T follicular helper cell (primary cell): ENCODE results near the gene KLB.
"Not testable (repeated sequence)": the region's sequence is repeated elsewhere in the genome, so short reads cannot be mapped to it uniquely, and the experiment has no call there.

Source experiments
- DNase-seq: peaks from one replicate; pipeline ENCODE4 v3.0.0-alpha.2; 2020; ENCODE audit warnings: low read depth
- total RNA-seq, 2 experiments: gene quantifications; one replicate each; lab custom pipeline; 2026; lab: John Stamatoyannopoulos, UW

Gene KLB
- total RNA-seq: 0 to 0.13 reads per million in 2 experiments

- no peak for DNase-seq
These were observed at the start of gene KLB for GRCh38 chr4:39406763-39407583. KLB (plus strand) TSS chr4:39406930; CDS start chr4:39406950, 20 bp downstream.

GRCh38 chr4:39357002-39357401 lies 49.7 kb upstream of the KLB start:
- no peak for DNase-seq

GRCh38 chr4:39360611-39361010 lies 46.1 kb upstream of the KLB start:
- not testable (repeated sequence) for DNase-seq

GRCh38 chr4:39362827-39363226 lies 43.9 kb upstream of the KLB start:
- DNase-seq: no peak

- DNase-seq: no peak
These were observed 42.8 kb upstream of the KLB start for GRCh38 chr4:39363773-39364393.

- DNase-seq: no peak
These were observed 41.4 kb upstream of the KLB start for GRCh38 chr4:39365360-39365759.

GRCh38 chr4:39365830-39366771 lies 40.6 kb upstream of the KLB start, which contains the start of gene RFC1:
RFC1 (minus strand) TSS chr4:39366362; CDS start chr4:39366241, 121 bp downstream.
- DNase-seq: peak; percentile 92

DNA sequence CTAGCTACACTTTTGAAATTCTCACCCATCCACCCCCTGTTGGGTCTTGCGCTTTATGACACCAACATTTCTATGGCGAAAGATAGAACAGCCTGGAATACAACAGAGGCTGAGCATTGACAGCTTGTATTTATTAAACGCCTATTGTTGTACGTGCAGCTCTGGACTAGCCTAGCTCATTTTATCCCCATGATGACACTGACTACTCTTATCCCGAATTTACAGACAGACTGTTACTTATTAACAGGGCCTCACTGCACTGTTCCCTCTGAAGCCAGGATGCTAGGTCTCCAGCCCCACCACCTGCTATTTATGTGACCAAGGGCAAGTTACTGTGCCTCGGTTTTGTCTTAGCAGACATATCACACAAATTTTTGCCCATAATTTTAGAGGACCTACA lies 39.6 kb upstream of the KLB start:
- DNase-seq: no peak

DNA sequence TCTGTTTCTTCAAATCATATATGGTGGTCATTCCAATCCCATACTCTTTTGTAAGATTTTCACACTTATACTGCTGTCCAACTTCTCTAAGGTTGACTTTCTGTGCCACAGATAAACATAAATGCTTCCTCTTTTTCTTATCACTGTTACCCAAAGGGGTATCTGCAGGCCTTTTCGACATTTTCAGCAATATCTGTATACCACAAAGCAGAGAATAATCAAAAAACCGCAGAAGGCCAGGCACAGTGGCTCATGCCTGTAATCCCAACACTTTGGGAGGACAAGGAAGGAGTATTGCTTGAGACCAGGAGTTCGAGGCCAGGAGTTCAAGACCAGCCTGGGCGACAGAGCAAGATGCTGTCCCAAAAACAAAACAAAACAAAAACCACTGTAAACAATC lies 37.4 kb upstream of the KLB start:
- no peak for DNase-seq

GRCh38 chr4:39371209-39371608 lies 35.5 kb upstream of the KLB start:
- DNase-seq: not testable (repeated sequence)

- no peak for DNase-seq
These were observed 31.3 kb upstream of the KLB start for GRCh38 chr4:39375478-39375877.

DNA sequence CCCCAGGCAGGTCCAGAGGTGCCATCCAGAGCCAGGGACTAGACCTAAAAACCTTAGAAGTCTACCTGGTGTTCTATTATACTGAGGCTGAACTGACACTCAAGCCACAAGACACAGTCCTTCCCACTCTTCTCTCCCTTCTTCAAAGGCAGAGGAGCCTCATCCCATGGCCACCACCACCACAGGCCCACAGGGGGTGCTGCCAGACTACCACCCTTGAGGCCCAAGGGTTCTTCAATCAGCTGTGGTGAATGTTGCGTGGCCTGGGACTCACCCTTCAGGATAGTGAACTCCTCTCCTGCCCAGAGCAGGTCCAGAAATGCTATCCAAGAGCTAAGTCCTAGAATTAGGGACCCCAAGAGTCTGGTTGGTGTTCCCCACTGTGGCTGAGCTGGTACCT lies 23.0 kb upstream of the KLB start:
- no peak for DNase-seq

DNA sequence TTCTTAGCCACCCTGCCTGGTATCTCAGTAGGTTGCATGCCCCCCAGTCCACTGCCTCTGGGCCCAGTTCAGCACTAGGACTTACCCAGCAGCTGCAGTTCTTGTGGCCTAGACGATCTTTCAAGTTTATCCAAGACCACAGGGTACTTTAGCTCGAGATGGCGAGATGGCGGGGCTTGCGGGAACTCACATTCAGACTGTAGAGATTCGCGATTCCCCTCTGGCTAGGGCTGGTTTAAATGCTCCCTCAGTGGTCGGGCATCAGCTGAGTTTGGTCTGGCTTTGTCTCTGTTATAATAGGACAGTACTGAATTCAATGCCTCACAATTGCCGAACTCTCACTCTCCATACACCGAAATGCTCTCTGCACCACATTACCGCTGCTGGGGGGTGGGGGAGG lies 22.2 kb upstream of the KLB start:
- DNase-seq: no peak

DNA sequence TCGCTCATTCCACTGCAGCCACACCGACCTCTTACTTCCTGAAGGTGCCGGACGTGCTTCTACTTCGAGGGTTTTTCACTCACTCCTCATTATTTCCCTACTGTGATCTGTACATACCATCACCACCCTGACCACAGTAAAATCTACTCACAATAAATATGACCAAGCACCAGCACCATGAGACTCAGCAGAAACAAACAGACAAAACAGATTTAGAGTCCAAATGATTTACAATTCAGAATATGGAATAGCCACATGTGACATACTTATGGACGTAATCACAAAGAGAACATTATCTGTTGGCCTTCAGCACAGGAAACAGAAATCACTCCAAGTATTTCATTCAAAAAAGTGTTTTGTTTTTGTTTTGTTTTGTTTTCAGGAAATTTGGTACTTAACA lies 16.1 kb upstream of the KLB start:
- no peak for DNase-seq

DNA sequence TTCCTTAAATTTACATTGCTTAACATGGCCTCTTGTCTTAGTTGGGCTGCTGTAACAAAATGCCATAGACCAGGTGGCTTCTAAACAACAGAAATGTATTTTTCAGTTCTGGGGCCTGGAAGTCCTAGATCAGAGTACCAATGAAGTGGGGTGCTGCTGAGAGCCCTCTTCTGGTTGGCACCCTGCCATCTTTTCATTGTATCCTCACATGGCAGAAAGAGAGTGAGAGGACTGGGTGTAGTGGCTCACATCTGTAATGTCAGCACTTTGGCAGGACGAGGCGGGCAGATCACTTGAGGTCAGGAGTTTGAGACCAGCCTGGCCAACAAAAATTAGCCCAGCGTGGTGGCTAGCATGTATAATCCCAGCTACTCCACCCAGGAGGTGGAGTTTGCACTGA lies 12.0 kb upstream of the KLB start:
- DNase-seq: no peak

- not testable (repeated sequence) for DNase-seq
These were observed 5.1 kb upstream of the KLB start for GRCh38 chr4:39401640-39402039.

DNA sequence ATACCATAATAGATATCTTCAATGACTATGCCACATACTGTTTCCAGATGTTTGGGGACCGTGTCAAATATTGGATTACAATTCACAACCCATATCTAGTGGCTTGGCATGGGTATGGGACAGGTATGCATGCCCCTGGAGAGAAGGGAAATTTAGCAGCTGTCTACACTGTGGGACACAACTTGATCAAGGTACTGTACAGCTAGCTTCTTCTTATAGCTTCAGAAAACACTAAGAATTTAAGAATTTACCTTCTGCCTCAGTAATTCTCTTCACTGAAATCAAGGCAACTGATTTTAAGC lies 805 bp downstream of the KLB start:
- no peak for DNase-seq

GRCh38 chr4:39410415-39410814 lies 3.7 kb downstream of the KLB start:
- no peak for DNase-seq

GRCh38 chr4:39411561-39411960 lies 4.8 kb downstream of the KLB start:
- DNase-seq: not testable (repeated sequence)

DNA sequence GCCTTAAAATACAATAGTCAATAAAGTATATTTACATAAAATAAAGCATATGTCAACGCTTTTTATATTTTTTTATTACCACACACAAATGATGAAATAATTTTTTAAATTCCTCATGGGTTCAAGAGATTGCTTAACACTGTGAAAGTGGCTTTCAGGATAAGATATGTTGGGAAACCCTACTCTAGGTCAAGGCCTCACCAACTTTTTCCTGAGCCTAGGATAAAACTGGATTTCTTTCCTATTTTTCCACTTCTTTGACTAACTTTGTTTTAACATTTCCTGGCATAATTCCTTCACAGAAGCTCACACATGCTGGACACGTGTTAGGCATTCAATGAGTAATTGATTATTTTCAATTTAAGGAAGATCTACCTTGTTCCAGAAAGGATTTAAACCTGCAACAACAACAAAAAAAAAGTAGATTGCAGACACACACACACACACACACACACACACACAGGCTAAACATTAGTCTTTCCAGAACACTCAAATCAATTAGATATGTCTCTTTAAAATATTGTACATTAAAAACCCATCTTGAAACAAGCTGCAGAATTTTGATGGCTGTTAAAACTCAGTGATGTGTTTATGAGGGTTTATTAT lies 9.1 kb downstream of the KLB start:
- DNase-seq: no peak

GRCh38 chr4:39422247-39422646 lies 15.5 kb downstream of the KLB start:
- DNase-seq: no peak

DNA sequence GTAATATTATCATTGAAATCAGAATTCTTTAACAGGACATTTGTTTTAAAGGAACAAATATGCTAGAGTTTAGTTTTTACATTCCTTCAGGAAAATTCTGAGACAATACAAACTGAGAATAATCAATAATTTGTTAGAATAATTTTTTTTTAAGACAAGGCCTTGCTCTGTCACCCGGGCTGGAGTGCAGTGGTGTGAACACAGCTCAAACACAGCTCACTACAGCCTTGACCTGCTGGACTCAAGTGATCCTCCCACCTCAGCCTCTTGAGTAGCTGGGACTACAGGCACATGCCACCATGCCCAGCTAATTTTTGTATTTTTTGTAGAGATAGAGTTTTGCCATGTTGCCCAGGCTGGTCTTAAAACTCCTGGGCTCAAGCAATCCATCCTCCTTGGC lies 18.6 kb downstream of the KLB start:
- DNase-seq: not testable (repeated sequence)
